ENCODE data around the gene SHANK1. TPM values are rescaled to one million over a fixed set of nuclear protein-coding genes. Genes with fewer than 3 reads are reported as not detected.

Gene SHANK1
- total RNA-seq, 1 donor from 2014 or later = 0.40 TPM

GRCh38 chr19:50669302-50670101 lies 50.1 kb downstream of the SHANK1 start:
- intact Hi-C loops (cut with DNase I) = loop anchor here (10.0 kb wide), 1 partner anchor 115 kb away; no protein-coding TSS in a partner anchor
- no peak for ATAC-seq (ENCODE audit: poor library complexity)
- no peak for DNase-seq

DNA sequence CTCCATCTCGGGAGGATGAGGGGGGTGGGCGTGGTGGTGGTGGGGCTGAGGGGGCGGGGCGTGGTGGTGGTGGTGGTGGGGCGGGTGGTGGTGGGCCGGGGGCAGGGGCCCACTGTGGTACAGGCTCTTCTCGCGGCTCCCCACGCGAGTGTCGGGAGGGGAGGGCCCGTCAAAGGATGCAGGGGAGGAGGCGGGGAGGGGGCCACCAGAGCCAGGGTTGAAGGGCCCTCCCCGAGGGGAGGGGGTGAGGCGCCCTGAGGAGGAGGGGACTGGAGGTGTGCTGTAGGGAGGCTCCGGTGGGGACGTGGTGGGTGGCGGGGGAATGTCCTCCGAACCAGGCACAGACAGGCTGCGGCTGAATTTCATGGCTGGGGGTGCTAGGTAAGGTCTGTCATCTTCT lies 50.7 kb downstream of the SHANK1 start:
- DNase-seq (no peak), ATAC-seq (ENCODE audit: poor library complexity) (no peak)
- intact Hi-C loops (cut with DNase I) = no loop called here

- ATAC-seq (ENCODE audit: poor library complexity) = no peak
- intact Hi-C loops (cut with DNase I) = no loop called here
- no peak for DNase-seq
Measured at GRCh38 chr19:50668416-50668815, 51.2 kb downstream of the SHANK1 start.

DNA sequence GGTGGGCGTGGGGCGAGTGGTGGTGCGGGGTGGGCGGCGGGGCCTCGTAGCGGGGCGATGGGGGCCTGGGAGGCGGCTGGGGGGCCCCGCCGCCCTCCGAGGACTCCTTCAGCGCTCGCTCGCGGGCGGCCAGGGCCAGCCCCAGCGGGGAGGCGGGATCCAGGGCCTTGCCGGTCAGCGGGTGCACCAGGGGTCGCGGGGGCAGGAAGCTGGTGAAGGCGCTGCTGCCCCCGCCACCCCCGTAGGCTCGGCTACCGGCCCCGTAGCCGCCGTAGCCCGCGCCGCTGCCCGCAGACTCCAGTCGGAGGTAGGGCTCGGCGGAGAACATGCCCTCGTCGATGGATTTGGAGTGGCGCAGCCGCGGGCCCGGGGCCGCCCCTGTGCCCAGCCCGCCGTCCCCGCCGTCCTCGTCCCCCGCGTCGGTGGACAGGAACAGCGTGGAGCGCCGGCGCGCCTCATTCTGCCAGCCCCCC lies 51.8 kb downstream of the SHANK1 start:
- intact Hi-C loops (cut with DNase I) = no loop called here
- no peak for DNase-seq
- no peak for ATAC-seq (ENCODE audit: poor library complexity)

- DNase-seq = no peak
- intact Hi-C loops (cut with DNase I) = no loop called here
- no peak for ATAC-seq (ENCODE audit: poor library complexity)
Measured at GRCh38 chr19:50667177-50667758, 52.3 kb downstream of the SHANK1 start.

GRCh38 chr19:50666346-50667176 lies 53.0 kb downstream of the SHANK1 start:
- intact Hi-C loops (cut with DNase I) = no loop called here
- ATAC-seq (ENCODE audit: poor library complexity) = no peak
- DNase-seq = no peak

GRCh38 chr19:50664204-50664603 lies 55.4 kb downstream of the SHANK1 start:
- DNase-seq (no peak), ATAC-seq (ENCODE audit: poor library complexity) (no peak)
- intact Hi-C loops (cut with DNase I) = no loop called here

GRCh38 chr19:50663482-50663790 lies 56.2 kb downstream of the SHANK1 start:
- ATAC-seq (ENCODE audit: poor library complexity) = no peak

DNA sequence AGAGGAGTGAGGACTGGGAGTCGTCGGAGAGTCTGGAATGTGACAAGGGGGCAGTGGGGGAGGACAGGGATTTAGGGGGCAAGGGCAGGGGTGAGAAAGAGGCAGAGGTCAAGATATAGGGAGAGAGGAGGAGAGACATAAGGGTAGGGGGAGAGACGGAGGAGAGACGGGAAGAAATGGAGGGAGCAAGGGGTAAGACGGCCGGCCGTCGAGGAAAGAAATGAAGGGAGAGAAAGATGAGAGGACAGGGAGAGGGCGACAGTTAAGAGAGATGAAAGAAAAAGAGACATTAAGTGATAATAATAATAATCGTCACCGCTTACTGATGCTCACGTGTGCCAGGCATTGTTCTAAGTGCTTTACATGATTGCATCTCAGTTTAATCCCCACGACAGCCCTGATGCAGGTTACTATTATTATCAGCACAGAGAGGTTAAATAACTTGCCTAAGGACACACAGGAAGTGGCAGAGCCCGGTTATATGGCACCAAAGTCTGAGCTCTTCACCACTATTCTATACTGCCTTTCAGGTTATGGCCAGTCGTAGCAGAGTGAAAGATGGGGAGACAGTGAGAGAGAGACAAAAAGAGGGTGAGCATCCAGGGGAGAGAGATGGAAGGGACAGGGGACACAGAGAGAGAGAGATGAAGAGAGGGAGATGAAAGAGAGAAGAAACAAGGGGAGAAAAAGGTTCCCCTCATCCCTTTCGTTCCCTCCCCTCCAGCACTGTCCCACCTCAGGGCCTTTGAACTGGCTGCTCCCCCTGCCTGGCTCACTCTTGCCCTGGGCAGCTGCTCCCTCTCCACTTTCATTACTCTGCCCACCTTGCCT lies 56.7 kb downstream of the SHANK1 start:
- intact Hi-C loops (cut with DNase I) = no loop called here
- ATAC-seq (ENCODE audit: poor library complexity) (no peak), DNase-seq (no peak)

More at GRCh38 chr19:50663482-50663790, 56.2 kb downstream of the SHANK1 start:
- DNase-seq = no peak
- intact Hi-C loops (cut with DNase I) = no loop called here

- DNase-seq = no peak
- intact Hi-C loops (cut with DNase I) = no loop called here
Measured at GRCh38 chr19:50661766-50662650, 57.6 kb downstream of the SHANK1 start.

DNA sequence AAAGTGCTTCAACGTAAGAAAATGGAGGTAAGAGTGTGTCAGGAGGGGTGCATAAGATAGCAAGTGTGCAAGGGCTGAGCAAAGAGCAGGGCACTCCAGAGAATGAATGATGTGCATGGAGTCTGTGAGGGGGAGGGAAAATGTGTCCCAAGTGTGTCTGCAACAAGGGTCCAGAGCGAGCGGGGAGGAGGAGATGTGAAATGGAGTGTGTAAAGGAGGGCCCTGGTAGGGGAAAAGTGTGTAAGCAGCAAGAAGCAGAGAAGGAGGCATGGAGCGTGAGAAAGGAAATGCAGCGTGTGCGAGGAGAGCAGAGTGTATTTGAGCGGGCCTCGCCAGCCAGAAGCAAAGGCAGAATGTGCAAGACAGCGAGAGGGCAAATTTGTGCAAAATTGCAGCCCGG lies 58.6 kb downstream of the SHANK1 start:
- DNase-seq (no peak), ATAC-seq (ENCODE audit: poor library complexity) (no peak)
- intact Hi-C loops (cut with DNase I) = no loop called here

More at GRCh38 chr19:50661766-50662650, 57.6 kb downstream of the SHANK1 start:
- no peak for ATAC-seq (ENCODE audit: poor library complexity)

DNA sequence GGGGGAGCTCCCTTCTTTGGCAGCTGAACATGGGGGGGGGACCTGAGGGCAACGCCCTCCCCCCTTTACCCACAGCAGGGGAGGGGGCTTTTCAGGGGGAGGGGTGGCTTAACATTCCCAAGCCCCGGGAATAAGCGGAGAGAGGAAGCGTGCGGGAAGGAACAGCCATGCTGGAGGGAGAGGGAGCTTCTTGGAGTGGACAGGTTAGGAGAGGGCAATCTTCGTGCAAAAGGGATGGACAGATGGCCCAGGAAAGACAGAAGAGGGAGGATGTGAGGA lies 59.6 kb downstream of the SHANK1 start:
- intact Hi-C loops (cut with DNase I) = no loop called here
- no peak for ATAC-seq (ENCODE audit: poor library complexity)
- DNase-seq = no peak

DNA sequence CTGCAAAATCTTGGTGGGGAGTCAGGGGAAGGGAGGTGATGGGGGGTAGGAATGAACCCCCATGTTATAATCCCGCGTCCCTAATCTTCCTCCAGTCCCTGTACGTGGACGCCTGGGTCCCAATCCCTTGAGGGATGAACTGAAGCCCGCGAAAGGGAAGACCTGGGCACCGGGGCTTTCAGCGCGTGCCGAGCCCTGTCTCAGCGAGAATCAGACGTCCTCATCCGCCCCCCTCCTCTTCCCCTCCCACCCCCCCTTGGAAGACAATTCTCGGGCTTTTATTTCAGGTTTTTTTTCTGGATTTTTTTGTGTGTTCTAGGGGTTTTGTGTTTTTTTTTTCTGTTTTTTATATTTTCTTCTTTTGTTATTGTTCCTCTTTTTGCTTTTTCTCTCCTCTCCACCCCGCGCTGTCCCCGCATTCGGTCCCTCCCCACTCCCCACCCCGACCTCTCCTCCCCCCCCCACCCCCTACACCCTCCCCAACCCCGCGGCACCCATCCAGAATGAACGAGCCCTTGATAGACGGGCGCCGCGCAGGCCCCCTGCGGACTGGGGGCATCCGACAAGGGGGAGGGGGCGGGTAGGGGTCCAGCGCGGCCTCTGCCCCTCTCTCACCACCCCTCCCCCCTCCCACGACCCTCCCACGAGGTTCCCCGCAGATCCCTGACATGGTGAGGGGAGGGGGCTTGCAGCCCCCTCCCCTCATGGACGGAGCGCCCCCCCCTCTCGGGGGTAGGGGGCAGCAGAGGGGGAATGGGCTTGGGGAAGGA lies 60.1 kb downstream of the SHANK1 start:
- intact Hi-C loops (cut with DNase I) = no loop called here
- ATAC-seq (ENCODE audit: poor library complexity) = no peak
- no peak for DNase-seq

DNA sequence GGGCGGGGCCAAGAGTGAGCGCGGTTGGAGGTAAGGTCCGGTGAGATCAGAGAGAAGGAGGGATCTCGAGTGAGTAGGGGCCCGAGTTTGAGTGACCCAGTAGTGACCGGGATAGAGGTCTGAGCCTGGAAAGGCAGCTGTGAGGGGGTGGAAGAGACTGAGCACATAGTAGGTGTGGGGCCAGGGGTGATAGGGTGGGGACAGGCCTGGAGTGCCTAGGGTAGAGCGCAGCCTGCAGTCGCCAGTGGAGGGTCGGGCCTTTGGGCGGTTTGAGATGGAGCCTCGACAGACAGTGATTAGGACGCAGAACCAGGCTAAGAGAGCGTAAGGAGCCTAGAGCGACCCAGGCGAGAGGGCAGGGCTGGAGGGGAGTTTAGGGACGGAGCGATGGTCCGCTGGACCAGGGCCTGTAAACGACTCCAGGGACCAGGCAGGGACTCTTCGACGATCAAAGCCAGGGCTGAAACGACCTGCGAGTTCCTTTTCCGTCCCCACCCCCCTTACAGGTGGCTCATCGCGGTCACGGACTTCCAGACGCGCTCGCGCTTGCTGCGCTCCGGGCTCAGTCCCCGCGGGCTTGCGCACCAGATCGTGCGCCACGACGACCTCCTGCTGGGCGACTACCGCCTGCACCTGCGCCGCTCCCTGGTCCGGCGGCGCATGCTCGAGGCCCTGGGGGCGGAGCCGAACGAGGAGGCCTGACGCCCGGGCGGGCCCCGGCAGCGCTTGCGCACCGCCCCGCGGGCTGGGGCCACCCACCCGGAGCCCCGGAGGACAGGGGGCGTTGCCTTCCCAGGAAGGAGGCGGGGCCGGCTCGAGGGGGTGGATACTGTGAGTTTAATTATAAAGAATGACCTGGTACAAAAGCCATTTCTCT lies 60.9 kb downstream of the SHANK1 start:
- peak; percentile 63 for DNase-seq
- intact Hi-C loops (cut with DNase I) = no loop called here
- peak; percentile 85 for ATAC-seq (ENCODE audit: poor library complexity)

DNA sequence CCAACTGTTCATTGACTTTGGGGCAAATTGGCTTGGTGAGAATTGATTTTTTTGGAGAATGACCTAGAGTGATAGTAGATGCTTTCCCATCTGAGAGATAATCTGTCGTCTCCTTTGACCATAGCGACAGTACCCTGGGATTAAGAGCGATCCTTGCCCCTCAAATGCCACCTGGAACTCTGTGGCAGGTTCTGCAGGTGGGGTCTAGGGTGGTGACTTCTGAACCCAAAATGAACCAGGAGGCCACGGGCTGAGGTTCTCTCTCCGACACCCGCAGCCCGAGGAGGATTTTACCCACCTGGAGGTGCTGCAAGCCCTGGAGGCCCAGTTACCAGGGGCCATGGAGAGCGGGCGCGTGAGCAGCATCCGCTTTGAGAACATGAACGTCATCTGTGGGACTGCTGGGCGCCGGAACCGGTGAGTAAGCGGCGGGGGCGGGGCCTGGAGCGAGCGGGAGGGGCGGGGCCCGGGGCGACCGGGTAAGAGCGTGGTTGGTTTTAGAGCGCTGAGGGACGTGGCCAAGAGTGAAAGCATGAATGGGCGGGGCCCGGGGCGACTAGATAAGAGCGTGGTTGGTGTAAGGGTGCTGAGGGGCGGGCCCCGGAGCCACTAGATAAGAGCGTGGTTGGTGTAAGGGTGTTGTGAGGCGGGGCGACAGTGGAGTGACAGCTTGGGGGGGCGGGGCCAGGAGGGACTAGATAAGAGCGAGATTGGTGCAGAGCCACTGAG lies 61.7 kb downstream of the SHANK1 start:
- intact Hi-C loops (cut with DNase I) = no loop called here
- ATAC-seq (ENCODE audit: poor library complexity) (peak; percentile 89), DNase-seq (peak; percentile 89)

- intact Hi-C loops (cut with DNase I) = no loop called here
- ATAC-seq (ENCODE audit: poor library complexity) = no peak
- no peak for DNase-seq
Measured at GRCh38 chr19:50657222-50657669, 62.4 kb downstream of the SHANK1 start.

Measured in Right ventricle myocardium superior (tissue), 1 donor.